PFSK-1 (cell line): ENCODE results near the gene CLK4.

Experiments used
- FOXP2 ChIP-seq: optimal IDR thresholded peaks from 2 replicates; pipeline ENCODE3; 2011; ENCODE audit warnings: borderline replicate concordance, control low read depth, inconsistent platforms; ENCODE audit not compliant: insufficient read depth; ENCODE audit errors: extremely low read length, extremely low read depth
- POLR2AphosphoS5 ChIP-seq: IDR thresholded peaks from 2 replicates; pipeline ENCODE4 v1.6.1; 2012; ENCODE audit warnings: low read depth, mild to moderate bottlenecking, control low read depth, low read length, moderate library complexity
- SIN3A ChIP-seq: IDR thresholded peaks from 2 replicates; pipeline ENCODE4 v1.6.1; 2012; ENCODE audit warnings: mild to moderate bottlenecking, low read length, moderate library complexity, borderline replicate concordance; ENCODE audit not compliant: insufficient read depth
- TAF1 ChIP-seq: IDR thresholded peaks from 2 replicates; pipeline ENCODE4 v1.6.1; 2012; ENCODE audit warnings: low read length, control low read depth, borderline replicate concordance; ENCODE audit not compliant: insufficient read depth
- TF ChIP-seq, protein P1 (sequence below), 2 experiments: IDR thresholded peaks; 2 replicates each; pipeline versions ENCODE4 v1.6.1 to v1.8.0; 2011 to 2012; ENCODE audit warnings: low read depth in 2 of 2, low read length in 2 of 2, control low read depth in 1 of 2, inconsistent platforms in 1 of 2, mild to moderate bottlenecking in 1 of 2, moderate library complexity in 1 of 2; ENCODE audit not compliant: insufficient read depth in 1 of 2

The CLK4 gene

DNA sequence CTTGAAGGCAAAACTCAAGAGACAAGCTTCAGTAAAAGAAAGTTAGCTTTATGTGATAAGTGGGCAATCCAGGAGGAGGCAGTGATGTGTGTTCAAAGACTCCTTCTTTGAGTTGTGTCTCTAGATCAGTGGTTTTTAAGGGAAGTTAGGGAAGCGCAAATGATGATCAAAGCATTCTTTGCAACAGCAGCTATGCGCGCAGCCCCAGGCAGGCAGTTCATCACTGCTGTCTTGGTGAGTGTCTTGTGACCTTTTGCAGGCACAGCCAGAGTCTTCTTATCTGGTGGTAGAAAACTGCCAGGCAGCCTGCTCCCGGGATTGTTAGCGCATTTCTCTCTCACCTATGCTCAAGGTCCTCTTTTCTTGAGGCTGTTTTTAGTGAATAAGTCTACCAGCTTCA is 40.3 kb upstream of the CLK4 start:
- no peak for TF ChIP-seq TAF1
- TF ChIP-seq, protein P1, sequence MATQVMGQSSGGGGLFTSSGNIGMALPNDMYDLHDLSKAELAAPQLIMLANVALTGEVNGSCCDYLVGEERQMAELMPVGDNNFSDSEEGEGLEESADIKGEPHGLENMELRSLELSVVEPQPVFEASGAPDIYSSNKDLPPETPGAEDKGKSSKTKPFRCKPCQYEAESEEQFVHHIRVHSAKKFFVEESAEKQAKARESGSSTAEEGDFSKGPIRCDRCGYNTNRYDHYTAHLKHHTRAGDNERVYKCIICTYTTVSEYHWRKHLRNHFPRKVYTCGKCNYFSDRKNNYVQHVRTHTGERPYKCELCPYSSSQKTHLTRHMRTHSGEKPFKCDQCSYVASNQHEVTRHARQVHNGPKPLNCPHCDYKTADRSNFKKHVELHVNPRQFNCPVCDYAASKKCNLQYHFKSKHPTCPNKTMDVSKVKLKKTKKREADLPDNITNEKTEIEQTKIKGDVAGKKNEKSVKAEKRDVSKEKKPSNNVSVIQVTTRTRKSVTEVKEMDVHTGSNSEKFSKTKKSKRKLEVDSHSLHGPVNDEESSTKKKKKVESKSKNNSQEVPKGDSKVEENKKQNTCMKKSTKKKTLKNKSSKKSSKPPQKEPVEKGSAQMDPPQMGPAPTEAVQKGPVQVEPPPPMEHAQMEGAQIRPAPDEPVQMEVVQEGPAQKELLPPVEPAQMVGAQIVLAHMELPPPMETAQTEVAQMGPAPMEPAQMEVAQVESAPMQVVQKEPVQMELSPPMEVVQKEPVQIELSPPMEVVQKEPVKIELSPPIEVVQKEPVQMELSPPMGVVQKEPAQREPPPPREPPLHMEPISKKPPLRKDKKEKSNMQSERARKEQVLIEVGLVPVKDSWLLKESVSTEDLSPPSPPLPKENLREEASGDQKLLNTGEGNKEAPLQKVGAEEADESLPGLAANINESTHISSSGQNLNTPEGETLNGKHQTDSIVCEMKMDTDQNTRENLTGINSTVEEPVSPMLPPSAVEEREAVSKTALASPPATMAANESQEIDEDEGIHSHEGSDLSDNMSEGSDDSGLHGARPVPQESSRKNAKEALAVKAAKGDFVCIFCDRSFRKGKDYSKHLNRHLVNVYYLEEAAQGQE (IDR thresholded peaks at IDR 0.05; ENCODE audit: insufficient read depth in 1 of 2, low read depth in 2 of 2, low read length in 2 of 2): no peak
- no peak for TF ChIP-seq FOXP2
- no peak for TF ChIP-seq SIN3A
- no peak for TF ChIP-seq POLR2AphosphoS5

DNA sequence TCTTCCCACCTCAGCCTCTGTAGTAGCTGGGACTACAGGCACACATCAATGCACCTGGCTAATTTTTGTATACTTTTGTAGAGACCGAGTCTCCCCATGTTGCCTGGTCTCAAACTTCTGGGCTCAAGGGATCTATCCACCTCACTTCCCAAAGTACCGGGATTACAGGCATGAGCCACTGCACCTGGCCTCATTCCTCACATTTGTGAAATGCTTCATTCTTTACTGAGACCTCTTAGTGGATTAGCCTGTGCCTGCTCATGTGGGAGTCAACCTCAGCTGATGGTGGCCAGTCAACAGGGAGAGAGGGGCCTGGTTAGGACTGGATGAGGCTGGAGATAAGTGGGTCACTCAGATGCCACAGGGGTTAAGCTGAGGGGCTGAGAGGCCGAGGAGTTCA is 37.3 kb upstream of the CLK4 start:
- no peak for TF ChIP-seq FOXP2
- TF ChIP-seq, protein P1 (IDR thresholded peaks at IDR 0.05; ENCODE audit: insufficient read depth in 1 of 2, low read depth in 2 of 2, low read length in 2 of 2): no peak
- TF ChIP-seq SIN3A: no peak
- no peak for TF ChIP-seq TAF1
- no peak for TF ChIP-seq POLR2AphosphoS5

DNA sequence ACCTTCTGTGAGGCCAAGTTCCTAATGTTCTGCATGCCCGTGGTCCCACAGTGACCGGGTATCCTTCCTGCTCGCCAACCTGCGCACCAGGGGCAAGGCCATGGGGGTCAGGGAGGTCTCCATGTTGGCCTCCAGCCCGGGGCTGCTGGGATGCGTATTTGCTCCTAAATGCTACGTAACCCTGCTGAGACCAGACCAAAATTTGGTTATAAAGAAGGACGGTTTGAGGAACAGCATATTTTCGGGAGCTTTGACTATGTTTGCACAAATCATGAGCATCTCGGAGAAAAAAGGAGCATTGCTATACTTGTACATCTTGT is 35.7 kb upstream of the CLK4 start:
- TF ChIP-seq, protein P1 (IDR thresholded peaks at IDR 0.05; ENCODE audit: insufficient read depth in 1 of 2, low read depth in 2 of 2, low read length in 2 of 2): no peak
- no peak for TF ChIP-seq POLR2AphosphoS5
- no peak for TF ChIP-seq SIN3A
- no peak for TF ChIP-seq TAF1
- TF ChIP-seq FOXP2: no peak

DNA sequence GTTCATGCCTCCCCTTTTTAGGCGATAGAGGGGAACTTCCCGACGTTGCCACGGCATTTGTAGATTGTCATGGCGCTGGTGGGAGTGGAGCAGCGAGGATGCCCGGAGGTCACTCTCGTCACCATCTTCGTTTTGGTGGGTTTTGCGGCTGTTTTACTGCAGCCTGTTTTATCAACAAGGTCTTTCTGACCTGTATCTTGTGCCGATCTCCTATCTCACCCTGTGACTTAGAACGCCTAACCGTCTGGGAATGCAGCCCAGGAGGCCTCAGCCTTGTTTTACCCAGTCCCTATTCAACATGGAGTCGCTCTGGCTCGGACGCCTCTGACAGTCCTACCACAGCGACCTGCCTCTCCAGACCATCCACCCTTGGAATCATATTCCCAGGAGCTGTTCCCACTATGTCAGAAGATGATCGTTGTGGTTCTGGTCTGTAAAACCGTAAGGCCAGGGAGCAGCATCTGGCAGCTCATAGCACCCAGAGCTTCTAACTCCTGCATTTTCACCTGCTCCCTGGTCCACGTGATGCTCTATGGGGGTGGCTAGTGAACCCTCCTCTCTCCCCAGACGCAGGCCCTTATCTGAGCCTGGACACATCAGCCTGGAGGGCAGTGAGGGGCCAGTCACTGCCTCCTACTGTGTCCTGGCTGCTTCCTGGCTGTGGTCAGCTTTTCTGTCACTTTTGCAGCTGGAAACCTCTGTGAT is 35.1 kb upstream of the CLK4 start:
- TF ChIP-seq, protein P1 (IDR thresholded peaks at IDR 0.05; ENCODE audit: insufficient read depth in 1 of 2, low read depth in 2 of 2, low read length in 2 of 2): no peak
- TF ChIP-seq FOXP2 (no peak), POLR2AphosphoS5 (no peak), TAF1 (no peak), SIN3A (no peak)

DNA sequence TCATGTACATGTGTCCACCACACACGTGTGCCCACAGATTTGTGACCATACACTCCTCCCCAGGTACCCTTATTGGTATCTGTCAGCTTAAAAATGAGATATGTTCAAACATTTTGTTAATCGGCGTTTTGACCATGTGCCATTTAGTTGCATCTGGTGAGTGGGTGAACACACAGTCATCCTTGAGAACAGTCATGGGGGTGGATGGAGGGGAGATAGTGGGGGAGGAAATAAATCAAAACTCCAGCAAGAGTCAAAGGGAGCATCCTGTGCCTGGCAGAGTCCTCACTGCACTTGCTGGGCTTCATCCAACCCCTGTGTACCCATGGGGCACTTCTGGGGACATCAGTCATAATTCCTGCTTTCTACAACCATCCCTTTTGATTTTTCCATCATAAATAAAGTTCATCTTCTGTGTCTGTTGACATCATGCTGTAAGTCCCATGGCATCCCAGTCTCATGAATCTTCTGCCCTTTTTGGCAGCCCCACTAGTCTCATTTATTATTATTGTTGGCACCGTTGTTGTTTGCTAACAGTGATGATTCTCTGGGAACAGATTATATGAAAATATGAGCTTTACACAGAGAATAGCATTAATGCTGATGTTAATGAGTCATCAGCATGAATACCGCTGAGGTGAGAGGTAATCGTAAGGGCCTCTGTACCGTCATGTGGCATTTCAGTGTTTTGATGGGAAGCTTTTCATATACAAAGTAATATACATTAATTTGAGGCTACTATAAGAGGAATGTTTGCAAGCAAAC is 24.4 kb upstream of the CLK4 start:
- no peak for TF ChIP-seq TAF1
- TF ChIP-seq, protein P1 (IDR thresholded peaks at IDR 0.05; ENCODE audit: insufficient read depth in 1 of 2, low read depth in 2 of 2, low read length in 2 of 2): no peak
- TF ChIP-seq FOXP2: no peak
- no peak for TF ChIP-seq SIN3A
- no peak for TF ChIP-seq POLR2AphosphoS5
